ENCODE measurements around the gene ARFGEF3.

- TF ChIP-seq CTCF (IDR thresholded peaks at IDR 0.05) = no peak
- TF ChIP-seq ZFX (IDR thresholded peaks at IDR 0.05; ENCODE audit: borderline replicate concordance) = no peak
Observed at GRCh38 chr6:138146544-138146943, 15.2 kb upstream of the ARFGEF3 start.

Measured in 22Rv1 (cell line).